K562 (cell line): ENCODE results near the gene TMEM248. TPM values are rescaled to one million over a fixed set of nuclear protein-coding genes. Genes with fewer than 3 reads are reported as not detected.

Source experiments
- ATAC-seq: fragments of 200-7000 bp; cut with Tn5 transposase; 3 replicates; pipeline ENCODE4 v1.9.1; 2020; ENCODE audit warnings: moderate library complexity
- BruUV-seq: library from RNA; stranded (reverse); fragments of 400-500 nt; replicated peaks from 2 replicates; lab custom pipeline; 2021; lab: Mats Ljungman, UMichigan
- CTCF ChIA-PET: fragments of 300-600 bp; formaldehyde crosslinking; extraction: SDS; loops from one replicate; lab custom pipeline; 2021; ENCODE audit warnings: low intra/inter-chr PET ratio; lab: Yijun Ruan, JAX
- POLR2A ChIA-PET: fragments of 300-600, 350-650 bp; sonication (Branson Sonifier 250); formaldehyde crosslinking; extraction: SDS; loops from one replicate; lab custom pipeline; 2021; ENCODE audit warnings: antibody characterized with exemption, inconsistent platforms; lab: Yijun Ruan, JAX
- DNase-seq, 4 experiments: peaks; one replicate each; pipeline versions ENCODE4 v3.0.0 to v3.0.0-alpha.2; 2011 to 2018; ENCODE audit warnings: low spot score in 3 of 4, mixed read lengths in 3 of 4; ENCODE audit errors: extremely low read depth in 1 of 4
- FAIRE-seq: peaks from 2 replicates; lab custom pipeline; 2011; peaks lifted over from hg19 to GRCh38; lab: Jason Lieb, UNC
- H2AFZ ChIP-seq: 2 replicates; pipeline ENCODE4 v1.6.0; 2011; ENCODE audit warnings: low read depth, low read length, control low read depth, inconsistent platforms
- H3K27ac ChIP-seq: fragments of 200-600 bp; 3 replicates; pipeline ENCODE4 v1.8.0; 2011; ENCODE audit warnings: low read depth, mild to moderate bottlenecking, control low read depth, inconsistent platforms, low read length, moderate library complexity, mixed read lengths; ENCODE audit errors: extremely low read depth
- H3K27me3 ChIP-seq, 2 experiments: fragments of 300-600 bp in 1 of 2; 2 replicates in 1 of 2; 3 replicates in 1 of 2; pipeline versions ENCODE4 v1.6.0 to v1.8.0; 2011; ENCODE audit warnings: inconsistent platforms in 2 of 2, low read length in 2 of 2, mild to moderate bottlenecking in 1 of 2, mixed read lengths in 1 of 2, moderate library complexity in 1 of 2; ENCODE audit not compliant: control insufficient read depth in 2 of 2, insufficient read depth in 2 of 2
- H3K36me3 ChIP-seq: fragments of 300-600 bp; 3 replicates; pipeline ENCODE4 v1.8.0; 2011; ENCODE audit warnings: mild to moderate bottlenecking, low read length, inconsistent platforms; ENCODE audit not compliant: control insufficient read depth, insufficient read depth
- H3K4me1 ChIP-seq, 2 experiments: fragments of 200-600 bp in 1 of 2; replicated peaks in 1 of 2; 2 replicates in 1 of 2; 3 replicates in 1 of 2; pipeline versions ENCODE4 v1.5.1 to v1.8.0; 2011; ENCODE audit warnings: inconsistent platforms in 2 of 2, low read length in 2 of 2, mild to moderate bottlenecking in 1 of 2, mixed read lengths in 1 of 2, moderate library complexity in 1 of 2; ENCODE audit not compliant: control insufficient read depth in 2 of 2, insufficient read depth in 2 of 2
- H3K4me2 ChIP-seq: 2 replicates; pipeline ENCODE4 v1.6.1; 2011; ENCODE audit warnings: low read length, control low read depth, inconsistent platforms, mixed read lengths; ENCODE audit not compliant: insufficient read depth
- H3K4me3 ChIP-seq: fragments of 200-600 bp; sonication (generic), shearing (Covaris generic); 2 replicates; pipeline ENCODE4 v1.5.1; 2016; ENCODE audit warnings: control low read depth, inconsistent platforms
- H3K79me2 ChIP-seq: fragments of 200-600 bp; 3 replicates; pipeline ENCODE4 v1.8.0; 2011; ENCODE audit warnings: low read length, inconsistent platforms; ENCODE audit not compliant: control insufficient read depth, insufficient read depth
- H3K9ac ChIP-seq, 2 experiments: 2 replicates each; pipeline versions ENCODE4 v1.6.0 to v1.6.1; 2011; ENCODE audit warnings: low read depth in 2 of 2, low read length in 2 of 2, control low read depth in 1 of 2, inconsistent platforms in 1 of 2, mild to moderate bottlenecking in 1 of 2, mixed read lengths in 1 of 2; ENCODE audit not compliant: insufficient read depth in 1 of 2
- H3K9me1 ChIP-seq: one replicate; pipeline ENCODE4 v1.6.0; 2011; ENCODE audit warnings: inconsistent platforms, mild to moderate bottlenecking, low read length, moderate library complexity; ENCODE audit not compliant: control insufficient read depth, insufficient read depth
- H3K9me3 ChIP-seq: replicated peaks from 2 replicates; pipeline ENCODE4 v1.5.1; 2011; ENCODE audit warnings: low read depth, low read length, inconsistent platforms; ENCODE audit not compliant: control insufficient read depth, insufficient read depth
- H4K20me1 ChIP-seq: replicated peaks from 2 replicates; pipeline ENCODE4 v1.6.1; 2011; ENCODE audit warnings: low read length, inconsistent platforms, mixed read lengths; ENCODE audit not compliant: control insufficient read depth, insufficient read depth
- CBX5 ChIP-seq: IDR thresholded peaks from 2 replicates; pipeline ENCODE4 v1.6.1; 2014; ENCODE audit warnings: low read depth, borderline replicate concordance
- ETV5 ChIP-seq: sonication (generic); formaldehyde crosslinking; IDR thresholded peaks from 2 replicates; pipeline ENCODE4 v1.4.0; 2020; ENCODE audit warnings: low read depth, mild to moderate bottlenecking, missing genetic modification reagents
- FOSL1 ChIP-seq: fragments of 200-800 bp; sonication (Bioruptor generic); conservative IDR thresholded peaks from 2 replicates; pipeline ENCODE4 v1.6.1; 2016; ENCODE audit warnings: missing genetic modification characterization, missing compliant biosample characterization
- MGA ChIP-seq: fragments of 450-650 bp; IDR thresholded peaks from 2 replicates; pipeline ENCODE4 v1.6.1; 2016; ENCODE audit warnings: mild to moderate bottlenecking, moderate library complexity
- MTF1 ChIP-seq: fragments of 250-450 bp; sonication (Bioruptor Pico); IDR thresholded peaks from 2 replicates; pipeline ENCODE4 v1.9.0; 2021; ENCODE audit warnings: moderate library complexity, mild to moderate bottlenecking, inconsistent platforms, borderline replicate concordance
- PHB2 ChIP-seq: fragments of 450-650 bp; IDR thresholded peaks from 2 replicates; pipeline ENCODE4 v1.6.1; 2017; ENCODE audit warnings: low read depth
- RBM39 ChIP-seq: fragments of 200-400 bp; formaldehyde crosslinking; optimal IDR thresholded peaks from 2 replicates; pipeline ENCODE3; 2018; ENCODE audit warnings: low read depth, low read length
- RUNX1 ChIP-seq: sonication (generic); IDR thresholded peaks from 2 replicates; pipeline ENCODE4 v1.6.1; 2016; ENCODE audit warnings: antibody characterized with exemption, low read depth
- XRCC3 ChIP-seq: fragments of 450-650 bp; IDR thresholded peaks from 2 replicates; pipeline ENCODE4 v1.6.1; 2017; ENCODE audit warnings: mild to moderate bottlenecking, moderate library complexity
- ZNF280A ChIP-seq: fragments of 450-650 bp; IDR thresholded peaks from 2 replicates; pipeline ENCODE4 v1.6.1; 2018; ENCODE audit warnings: mild to moderate bottlenecking, low read depth; ENCODE audit not compliant: partially characterized antibody
- ZNF589 ChIP-seq: fragments of 200-800 bp; sonication (Bioruptor generic); IDR thresholded peaks from 2 replicates; pipeline ENCODE4 v1.6.1; 2016; ENCODE audit warnings: low read depth, missing genetic modification characterization, missing compliant biosample characterization
- WGBS: fragments of 100-300 bp; shearing (Covaris generic); methylation state at CpG from one replicate; pipeline ENCODE4 v1.1.6; 2016; ENCODE audit warnings: low coverage, mixed read lengths; ENCODE audit not compliant: insufficient coverage; ENCODE audit errors: missing lambda C conversion rate; 5-methylcytosine and 5-hydroxymethylcytosine counted together
- in situ Hi-C: fragments of 300-500 bp; cut with MboI; formaldehyde crosslinking; loops from 4 replicates; pipeline ENCODE4 v1.15.0; 2018; ENCODE audit warnings: inconsistent platforms, mixed read lengths
- intact Hi-C: fragments of 100-400 bp; cut with micrococcal nuclease; formaldehyde crosslinking; loops from 2 replicates; pipeline ENCODE4 v1.14.2; 2022
- polyA plus RNA-seq, 8 experiments: library from polyadenylated mRNA; depleted of rRNA in 4 of 8; stranded (reverse) in 5 of 8; unstranded in 3 of 8; fragments of >200 nt; fragmentation: Nextera tagmentation in 2 of 8; fragmentation: Illumina TruSeq in 1 of 8; extraction: Ambion mirVana in 2 of 8; extraction: Trizol in 1 of 8; gene quantifications; 2 replicates each; pipeline versions ENCODE4 v1.2.1 to v1.2.3, GENCODE V29; 2011 to 2014; ENCODE audit warnings: inconsistent platforms in 1 of 8, missing spikeins in 1 of 8
- total RNA-seq, 7 experiments: library from RNA; depleted of rRNA in 6 of 7; stranded (reverse); fragments of >200 nt in 6 of 7; fragmentation: Illumina TruSeq in 2 of 7; extraction: Trizol in 2 of 7; gene quantifications; 2 replicates each; pipeline versions ENCODE4 v1.2.1 to v1.2.3, GENCODE V29; 2011 to 2021; ENCODE audit warnings: low replicate concordance in 1 of 7

The TMEM248 gene
- total and polyA plus RNA-seq, 9 of the 15 experiments (the other 6 are each of a cell fraction or from before 2014, with no cell fraction given): 6.3 to 132 (median 64.4) TPM

- DNase-seq (no peak), FAIRE-seq (no peak), ATAC-seq (no peak)
- no peaks in the 10 kb centered on the region for H3K9me1 ChIP-seq
- ChIA-PET POLR2A (no interaction called here), CTCF (no interaction called here)
- H3K9me3 ChIP-seq: no peaks in the 10 kb centered on the region
- H3K9ac ChIP-seq: no peak overlapping the region; a peak in 1 of 4 replicates
- no peak overlapping the region for H3K4me3 ChIP-seq
- no peaks in the 10 kb centered on the region for H4K20me1 ChIP-seq
- no TSS peak for BruUV-seq
- peaks cover 18 to 25% of the 10 kb centered on the region in 2 experiments; a peak in 4 of 5 replicates for H3K4me1 ChIP-seq
- peak overlapping the region; percentile 53; the same call in 1 of the 2 replicates for H3K4me2 ChIP-seq
- no peaks in the 10 kb centered on the region for H3K27me3 ChIP-seq
- intact Hi-C loops: no loop called here
- no peak overlapping the region; the same call in 2 of the 3 replicates for H3K27ac ChIP-seq
- H3K36me3 ChIP-seq: peaks cover 4% of the 10 kb centered on the region; the same call in 2 of the 3 replicates
- in situ Hi-C loops: no loop called here
- 68% methylated on average over 5 of the region's 5 CpGs for WGBS
- no peaks in the 10 kb centered on the region for H3K79me2 ChIP-seq
- no peak overlapping the region for H2AFZ ChIP-seq
- TF ChIP-seq PHB2 (no peak), CBX5 (no peak), RUNX1 (no peak), XRCC3 (no peak), ZNF589 (no peak), ETV5 (CRISPR knock-in tag) (no peak), MGA (no peak), RBM39 (no peak), FOSL1 (tag) (no peak), ZNF280A (no peak), MTF1 (no peak)
Measured at GRCh38 chr7:66907731-66908130, 13.3 kb upstream of the TMEM248 start.
